ENCODE data around the gene GSC2. TPM values are rescaled to one million over a fixed set of nuclear protein-coding genes. Genes with fewer than 3 reads are reported as not detected.

GSC2 gene
- total and polyA plus RNA-seq, 2 of the 4 experiments (the other 2 are of a cell fraction), result not detected

- Histone ChIP-seq H3K4me1 (ENCODE audit: control insufficient read depth, insufficient read depth, low read length) (no peaks in the 10 kb centered on the region), H3K9me1 (ENCODE audit: insufficient read depth, low read length) (peaks cover 3% of the 10 kb centered on the region; the same call in 1 of the 2 replicates), H2AK9ac (replicated peaks; ENCODE audit: low read depth, low read length, poor library complexity) (peak within 1 kb of the TSS; percentile 37), H3K36me3 (ENCODE audit: control insufficient read depth, insufficient read depth, low read length) (peaks cover 37% of the 10 kb centered on the region), H4K20me1 (ENCODE audit: insufficient read depth, low read length) (no peaks in the 10 kb centered on the region), H4K5ac (ENCODE audit: low read depth, low read length) (no peak within 1 kb of the TSS), H3K9me3 (ENCODE audit: control insufficient read depth, insufficient read depth, low read length) (no peaks in the 10 kb centered on the region), H2BK5ac (ENCODE audit: low read depth, low read length, poor library complexity, severe bottlenecking) (no peak within 1 kb of the TSS), H2BK120ac (ENCODE audit: low read depth, low read length) (no peak within 1 kb of the TSS), H3K56ac (ENCODE audit: extremely low read depth, insufficient read depth, low read length) (no peak within 1 kb of the TSS), H2AFZ (replicated peaks; ENCODE audit: low read length, poor library complexity) (no peak within 1 kb of the TSS), H3K79me1 (ENCODE audit: low read depth in 1 of 2, low read length in 2 of 2) (no peaks in the 10 kb centered on the region), H4K8ac (ENCODE audit: low read depth in 2 of 2, low read length in 2 of 2) (no peak within 1 kb of the TSS), H2BK15ac (ENCODE audit: low read depth, low read length) (no peak within 1 kb of the TSS), H3K18ac (ENCODE audit: low read depth, low read length) (no peak within 1 kb of the TSS), H3K9ac (ENCODE audit: low read depth, low read length) (no peak within 1 kb of the TSS), H3K14ac (replicated peaks; ENCODE audit: low read depth, low read length) (no peak within 1 kb of the TSS), H3K4me2 (ENCODE audit: low read depth, low read length) (no peak within 1 kb of the TSS), H3K27ac (ENCODE audit: insufficient read depth, low read length) (no peak within 1 kb of the TSS), H3K23ac (ENCODE audit: low read depth, low read length) (no peak within 1 kb of the TSS), H3K4me3 (ENCODE audit: insufficient read depth, low read depth, low read length) (no peak within 1 kb of the TSS), H4K91ac (ENCODE audit: insufficient read depth, low read depth, low read length) (no peak within 1 kb of the TSS), H2AK5ac (ENCODE audit: low read depth, low read length) (no peak within 1 kb of the TSS), H3K4ac (ENCODE audit: low read depth, low read length) (no peak within 1 kb of the TSS), H3K27me3 (ENCODE audit: control insufficient read depth, insufficient read depth, low read length) (no peaks in the 10 kb centered on the region), H2BK20ac (ENCODE audit: low read depth, low read length) (no peak within 1 kb of the TSS)
- no peak for ATAC-seq (ENCODE audit: low read depth)
- intact Hi-C loops (cut with micrococcal nuclease) (no loop called here), dilution Hi-C loops (cut with HindIII; ENCODE audit: low sequenced_read_pairs, unreplicated experiment) (no loop called here), in situ Hi-C loops (cut with MboI; ENCODE audit: low sequenced_read_pairs) (no loop called here)
- no TSS peak for BruUV-seq (replicated peaks)
- no peak for DNase-seq
- ChIA-PET POLR2A (ENCODE audit: unreplicated experiment) (no interaction called here), CTCF (no interaction called here)
- 89% methylated on average over 25 of the region's 27 CpGs; no CpG with 5 or more reads in 1 of the 2 experiments for WGBS, 2 experiments (ENCODE audit: extremely low coverage in 2 of 2, insufficient read length in 1 of 2)
- TF ChIP-seq, protein P1, sequence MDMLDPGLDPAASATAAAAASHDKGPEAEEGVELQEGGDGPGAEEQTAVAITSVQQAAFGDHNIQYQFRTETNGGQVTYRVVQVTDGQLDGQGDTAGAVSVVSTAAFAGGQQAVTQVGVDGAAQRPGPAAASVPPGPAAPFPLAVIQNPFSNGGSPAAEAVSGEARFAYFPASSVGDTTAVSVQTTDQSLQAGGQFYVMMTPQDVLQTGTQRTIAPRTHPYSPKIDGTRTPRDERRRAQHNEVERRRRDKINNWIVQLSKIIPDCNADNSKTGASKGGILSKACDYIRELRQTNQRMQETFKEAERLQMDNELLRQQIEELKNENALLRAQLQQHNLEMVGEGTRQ (IDR thresholded peaks at IDR 0.05; ENCODE audit: low read depth, low read length), result no peak
- TF ChIP-seq RCOR1 (IDR thresholded peaks at IDR 0.05; ENCODE audit: insufficient replicate concordance, low read length) (no peak), FOS (IDR thresholded peaks at IDR 0.05; ENCODE audit: low read depth, low read length) (no peak), CEBPB (IDR thresholded peaks at IDR 0.05; ENCODE audit: low read depth, low read length) (no peak), RAD21 (IDR thresholded peaks at IDR 0.05; ENCODE audit: low read length) (no peak), BHLHE40 (IDR thresholded peaks at IDR 0.05; ENCODE audit: low read depth, low read length) (no peak), ELK1 (IDR thresholded peaks at IDR 0.05; ENCODE audit: borderline replicate concordance, low read depth, low read length) (no peak), MXI1 (IDR thresholded peaks at IDR 0.05; ENCODE audit: borderline replicate concordance, low read depth, low read length) (no peak)
- TF ChIP-seq, protein P2, sequence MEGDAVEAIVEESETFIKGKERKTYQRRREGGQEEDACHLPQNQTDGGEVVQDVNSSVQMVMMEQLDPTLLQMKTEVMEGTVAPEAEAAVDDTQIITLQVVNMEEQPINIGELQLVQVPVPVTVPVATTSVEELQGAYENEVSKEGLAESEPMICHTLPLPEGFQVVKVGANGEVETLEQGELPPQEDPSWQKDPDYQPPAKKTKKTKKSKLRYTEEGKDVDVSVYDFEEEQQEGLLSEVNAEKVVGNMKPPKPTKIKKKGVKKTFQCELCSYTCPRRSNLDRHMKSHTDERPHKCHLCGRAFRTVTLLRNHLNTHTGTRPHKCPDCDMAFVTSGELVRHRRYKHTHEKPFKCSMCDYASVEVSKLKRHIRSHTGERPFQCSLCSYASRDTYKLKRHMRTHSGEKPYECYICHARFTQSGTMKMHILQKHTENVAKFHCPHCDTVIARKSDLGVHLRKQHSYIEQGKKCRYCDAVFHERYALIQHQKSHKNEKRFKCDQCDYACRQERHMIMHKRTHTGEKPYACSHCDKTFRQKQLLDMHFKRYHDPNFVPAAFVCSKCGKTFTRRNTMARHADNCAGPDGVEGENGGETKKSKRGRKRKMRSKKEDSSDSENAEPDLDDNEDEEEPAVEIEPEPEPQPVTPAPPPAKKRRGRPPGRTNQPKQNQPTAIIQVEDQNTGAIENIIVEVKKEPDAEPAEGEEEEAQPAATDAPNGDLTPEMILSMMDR (conservative IDR thresholded peaks at IDR 0.05; ENCODE audit: low read depth, low read length), result no peak
These were observed 19.0 kb downstream of the GSC2 start, which contains the start of gene TSSK2 for GRCh38 chr22:19130959-19131684. TSSK2 (plus strand) TSS chr22:19131308; CDS start chr22:19131400, 92 bp downstream.

Measured in IMR-90 (cell line).